Measurements from ENCODE around the gene SLC1A5.

The SLC1A5 gene

DNA sequence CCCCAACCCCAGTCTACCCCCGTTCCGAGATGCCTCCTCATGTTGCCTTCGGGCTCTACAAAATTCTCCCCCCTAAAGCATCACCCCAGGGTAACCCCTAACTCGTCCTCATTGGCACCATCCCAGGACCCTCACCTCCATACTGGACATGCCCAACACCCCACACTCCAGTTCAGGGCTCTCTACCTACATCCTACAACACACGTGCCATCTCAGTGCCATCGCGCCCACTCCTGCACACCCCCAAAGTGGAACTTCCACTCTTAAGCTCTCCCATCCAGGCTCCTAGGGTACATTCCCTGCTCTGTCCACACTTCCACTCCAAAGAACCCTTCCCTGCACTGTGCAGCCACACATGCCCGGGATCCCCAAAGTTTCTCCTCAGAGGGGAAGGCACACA lies 43.4 kb downstream of the SLC1A5 start:
- TF ChIP-seq, protein P1, sequence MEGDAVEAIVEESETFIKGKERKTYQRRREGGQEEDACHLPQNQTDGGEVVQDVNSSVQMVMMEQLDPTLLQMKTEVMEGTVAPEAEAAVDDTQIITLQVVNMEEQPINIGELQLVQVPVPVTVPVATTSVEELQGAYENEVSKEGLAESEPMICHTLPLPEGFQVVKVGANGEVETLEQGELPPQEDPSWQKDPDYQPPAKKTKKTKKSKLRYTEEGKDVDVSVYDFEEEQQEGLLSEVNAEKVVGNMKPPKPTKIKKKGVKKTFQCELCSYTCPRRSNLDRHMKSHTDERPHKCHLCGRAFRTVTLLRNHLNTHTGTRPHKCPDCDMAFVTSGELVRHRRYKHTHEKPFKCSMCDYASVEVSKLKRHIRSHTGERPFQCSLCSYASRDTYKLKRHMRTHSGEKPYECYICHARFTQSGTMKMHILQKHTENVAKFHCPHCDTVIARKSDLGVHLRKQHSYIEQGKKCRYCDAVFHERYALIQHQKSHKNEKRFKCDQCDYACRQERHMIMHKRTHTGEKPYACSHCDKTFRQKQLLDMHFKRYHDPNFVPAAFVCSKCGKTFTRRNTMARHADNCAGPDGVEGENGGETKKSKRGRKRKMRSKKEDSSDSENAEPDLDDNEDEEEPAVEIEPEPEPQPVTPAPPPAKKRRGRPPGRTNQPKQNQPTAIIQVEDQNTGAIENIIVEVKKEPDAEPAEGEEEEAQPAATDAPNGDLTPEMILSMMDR (IDR thresholded peaks at IDR 0.05; ENCODE audit: control insufficient read depth, insufficient read depth, low read depth, low read length, missing control alignments) = no peak
- DNase-seq (ENCODE audit: low read depth) = no peak
- H3K4me3 ChIP-seq (ENCODE audit: control insufficient read depth, low read depth, low read length) = peak overlapping the region; percentile 96

DNA sequence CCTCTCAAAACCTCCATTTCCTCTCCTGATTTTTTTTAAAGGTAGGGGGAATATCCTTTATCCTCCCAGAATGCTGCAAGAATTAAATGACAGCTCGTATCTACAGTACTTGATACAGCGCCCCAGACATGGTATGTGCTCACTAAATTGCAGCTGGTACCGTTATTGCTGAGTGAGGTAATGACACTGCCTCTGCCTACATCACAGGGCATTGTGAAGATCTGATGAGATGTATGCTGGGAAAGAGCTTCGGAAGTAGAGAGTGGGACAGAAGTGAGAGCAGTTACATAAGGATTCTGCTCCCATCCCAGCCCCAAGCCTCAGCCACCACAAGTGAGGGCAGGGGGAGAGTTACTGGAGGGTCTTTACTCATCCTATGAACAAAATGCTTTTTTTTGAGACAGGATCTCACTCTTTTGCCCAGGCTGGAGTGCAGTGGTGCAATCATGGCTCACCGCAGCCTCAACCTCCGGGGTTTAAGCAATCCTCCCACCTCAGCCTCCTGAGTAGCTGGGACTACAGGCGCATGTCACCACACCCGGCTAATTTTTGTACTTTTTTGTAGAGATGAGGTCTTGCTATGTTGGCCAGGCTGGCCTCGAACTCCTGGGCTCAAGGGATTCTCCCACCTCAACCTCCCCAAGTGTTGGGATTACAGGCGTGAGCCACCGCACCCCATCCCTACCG lies 44.2 kb downstream of the SLC1A5 start:
- 0 out of 2 replicates have a peak overlapping the region, but pooled peaks have one; percentile 96 for H3K4me3 ChIP-seq (ENCODE audit: control insufficient read depth, low read depth, low read length)
- DNase-seq (ENCODE audit: low read depth) = no peak
- TF ChIP-seq, protein P1 (IDR thresholded peaks at IDR 0.05; ENCODE audit: control insufficient read depth, insufficient read depth, low read depth, low read length, missing control alignments) = no peak

DNA sequence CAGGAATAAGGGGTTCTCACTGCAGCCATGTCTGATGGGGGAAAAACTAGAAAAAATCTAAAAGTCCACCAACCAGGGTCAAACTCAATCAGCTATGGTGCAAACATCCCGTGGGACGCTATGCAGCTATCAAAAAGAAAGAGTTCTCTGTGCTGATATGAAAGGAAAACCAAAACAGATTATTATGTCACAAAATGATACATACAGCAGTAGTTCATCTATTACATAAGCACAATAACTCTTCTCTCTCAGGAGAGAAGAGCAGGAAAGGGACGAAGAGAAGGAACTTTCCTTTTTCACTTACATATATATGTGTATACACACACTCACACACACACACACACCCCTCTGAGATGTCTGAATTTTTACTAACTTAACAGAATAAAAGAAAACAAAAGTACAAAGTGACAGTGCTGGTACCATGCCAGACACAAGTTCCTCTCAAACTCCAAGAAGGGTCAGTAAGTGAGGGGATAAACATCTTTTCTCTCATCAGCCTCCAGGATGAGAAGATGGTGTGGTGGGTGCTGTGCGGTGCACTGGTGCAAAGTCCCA lies 45.4 kb downstream of the SLC1A5 start:
- TF ChIP-seq, protein P1 (IDR thresholded peaks at IDR 0.05; ENCODE audit: control insufficient read depth, insufficient read depth, low read depth, low read length, missing control alignments) = no peak
- H3K4me3 ChIP-seq (ENCODE audit: control insufficient read depth, low read depth, low read length) = no peak overlapping the region
- no peak for DNase-seq (ENCODE audit: low read depth)

DNA sequence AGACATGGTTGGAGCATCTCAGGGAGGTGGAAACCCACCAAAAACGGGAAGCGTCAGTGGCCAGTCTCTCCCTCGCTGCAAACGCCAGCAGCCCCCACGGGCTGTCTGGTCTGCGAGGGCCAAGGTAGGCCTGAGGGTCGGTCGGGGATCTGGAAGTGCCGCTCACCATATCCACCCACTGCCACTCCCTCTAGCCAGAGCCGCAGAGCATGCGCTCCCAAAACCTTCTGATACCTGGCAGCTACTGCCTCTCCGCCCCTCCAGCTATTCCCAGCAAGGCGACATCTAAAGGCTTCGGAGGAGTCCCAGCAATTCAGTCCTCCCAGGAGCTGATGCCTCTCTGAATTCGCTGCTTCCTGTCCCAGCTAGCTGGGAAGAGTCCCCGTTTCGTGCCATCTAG lies 46.9 kb downstream of the SLC1A5 start:
- TF ChIP-seq, protein P1 (IDR thresholded peaks at IDR 0.05; ENCODE audit: control insufficient read depth, insufficient read depth, low read depth, low read length, missing control alignments) = no peak
- no peak for DNase-seq (ENCODE audit: low read depth)

DNA sequence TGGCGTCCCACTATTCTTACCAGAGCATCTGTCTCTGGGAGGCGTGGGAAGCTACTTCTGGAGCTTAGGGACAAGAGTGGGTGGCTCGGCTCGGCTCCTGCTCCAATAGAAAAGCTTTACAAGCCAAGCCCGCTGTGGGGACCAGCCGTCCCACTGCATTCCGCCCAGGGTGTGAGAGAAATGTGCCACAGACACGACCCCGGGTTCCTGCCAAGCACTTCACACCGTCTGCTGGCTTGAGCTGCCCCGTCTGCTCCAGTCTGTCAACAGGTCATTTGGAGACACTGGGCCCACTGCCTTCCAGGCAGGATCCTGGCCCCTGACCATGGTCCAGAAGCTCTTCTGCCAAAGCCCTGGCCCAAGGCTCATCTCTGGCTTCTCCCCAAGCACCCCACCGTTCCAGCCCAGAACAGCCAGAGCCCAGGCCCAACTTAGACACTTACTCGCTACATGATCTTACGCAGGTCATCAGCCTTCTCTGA lies 49.1 kb downstream of the SLC1A5 start:
- no peak overlapping the region for H3K4me3 ChIP-seq (ENCODE audit: control insufficient read depth, low read depth, low read length)
- TF ChIP-seq, protein P1 (IDR thresholded peaks at IDR 0.05; ENCODE audit: control insufficient read depth, insufficient read depth, low read depth, low read length, missing control alignments) = no peak
- no peak for DNase-seq (ENCODE audit: low read depth)

More for the DNA sequence above, 46.9 kb downstream of the SLC1A5 start:
- no peak overlapping the region for H3K4me3 ChIP-seq (ENCODE audit: control insufficient read depth, low read depth, low read length)

DNA sequence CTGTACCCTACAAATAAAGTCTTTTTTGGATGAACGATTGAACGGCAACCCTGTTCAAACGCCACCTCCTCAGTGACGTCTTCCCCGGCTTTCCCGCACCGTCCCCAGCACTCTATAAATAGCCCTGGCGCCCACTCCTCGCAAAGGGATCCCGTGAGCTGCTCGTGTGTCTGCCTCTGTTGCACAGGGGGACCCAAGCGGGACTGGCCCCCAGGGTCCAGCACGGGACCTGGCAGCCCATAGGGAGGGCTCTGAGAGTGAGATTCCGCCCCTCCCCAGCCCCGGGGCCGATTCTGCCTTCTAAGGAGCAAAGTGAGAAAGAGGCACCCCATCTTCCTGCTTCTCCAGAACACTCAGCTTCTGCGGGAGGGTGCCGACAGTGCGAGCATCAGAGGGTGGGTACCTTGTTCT lies 50.6 kb downstream of the SLC1A5 start:
- TF ChIP-seq, protein P1 (IDR thresholded peaks at IDR 0.05; ENCODE audit: control insufficient read depth, insufficient read depth, low read depth, low read length, missing control alignments) = no peak
- no peak overlapping the region for H3K4me3 ChIP-seq (ENCODE audit: control insufficient read depth, low read depth, low read length)
- DNase-seq (ENCODE audit: low read depth) = no peak
